SK-N-MC (cell line): Measurements from ENCODE around the gene SLC22A4.

Source experiments
- DNase-seq: peaks from one replicate; pipeline ENCODE4 v3.0.0-alpha.2; 2011; ENCODE audit warnings: low read depth, low spot score
- H3K27ac ChIP-seq: fragments of 200-600 bp; sonication (generic); 2 replicates; pipeline ENCODE4 v1.5.1; 2016; ENCODE audit warnings: mixed run types
- H3K36me3 ChIP-seq: fragments of 200-600 bp; sonication (generic); 2 replicates; pipeline ENCODE4 v1.6.1; 2017; ENCODE audit warnings: antibody characterized with exemption, low read length, mixed read lengths; ENCODE audit not compliant: insufficient read depth
- H3K4me3 ChIP-seq: fragments of 200-600 bp; sonication (generic); 2 replicates; pipeline ENCODE4 v1.5.1; 2016
- H3K9ac ChIP-seq: fragments of 200-600 bp; sonication (generic); 2 replicates; pipeline ENCODE4 v1.8.0; 2017; ENCODE audit warnings: mixed run types, mixed read lengths; ENCODE audit not compliant: insufficient read length
- H3K9me3 ChIP-seq: fragments of 200-600 bp; sonication (generic); 2 replicates; pipeline ENCODE4 v1.6.1; 2017; ENCODE audit warnings: low read depth, mild to moderate bottlenecking, antibody characterized with exemption, low read length, moderate library complexity, mixed read lengths
- EZH2 ChIP-seq: fragments of 200-600 bp; sonication (generic); IDR thresholded peaks from one replicate; pipeline ENCODE4 v1.6.1; 2017; ENCODE audit warnings: antibody characterized with exemption
- FOXP2 ChIP-seq: optimal IDR thresholded peaks from 2 replicates; pipeline ENCODE3; 2011; ENCODE audit warnings: mild to moderate bottlenecking, moderate library complexity; ENCODE audit not compliant: insufficient read depth; ENCODE audit errors: extremely low read length, control extremely low read depth
- POLR2AphosphoS5 ChIP-seq: IDR thresholded peaks from 2 replicates; pipeline ENCODE4 v1.6.1; 2012; ENCODE audit warnings: mild to moderate bottlenecking, low read depth, low read length, borderline replicate concordance

SLC22A4 gene

GRCh38 chr5:132280371-132281240, 13.6 kb upstream of the SLC22A4 start:
- DNase-seq = no peak
- Histone ChIP-seq H3K36me3 (no peaks in the 10 kb centered on the region), H3K9ac (no peak overlapping the region), H3K4me3 (no peak overlapping the region), H3K27ac (no peak overlapping the region), H3K9me3 (no peaks in the 10 kb centered on the region)
- TF ChIP-seq FOXP2 = no peak
- TF ChIP-seq EZH2 = no peak
- TF ChIP-seq POLR2AphosphoS5 = no peak

- no peak for TF ChIP-seq EZH2
- TF ChIP-seq FOXP2 = no peak
- Histone ChIP-seq H3K9me3 (no peaks in the 10 kb centered on the region), H3K9ac (no peak overlapping the region), H3K36me3 (no peaks in the 10 kb centered on the region), H3K27ac (no peak overlapping the region), H3K4me3 (no peak overlapping the region)
- DNase-seq = no peak
Measured at GRCh38 chr5:132281856-132282614, 12.2 kb upstream of the SLC22A4 start.

DNA sequence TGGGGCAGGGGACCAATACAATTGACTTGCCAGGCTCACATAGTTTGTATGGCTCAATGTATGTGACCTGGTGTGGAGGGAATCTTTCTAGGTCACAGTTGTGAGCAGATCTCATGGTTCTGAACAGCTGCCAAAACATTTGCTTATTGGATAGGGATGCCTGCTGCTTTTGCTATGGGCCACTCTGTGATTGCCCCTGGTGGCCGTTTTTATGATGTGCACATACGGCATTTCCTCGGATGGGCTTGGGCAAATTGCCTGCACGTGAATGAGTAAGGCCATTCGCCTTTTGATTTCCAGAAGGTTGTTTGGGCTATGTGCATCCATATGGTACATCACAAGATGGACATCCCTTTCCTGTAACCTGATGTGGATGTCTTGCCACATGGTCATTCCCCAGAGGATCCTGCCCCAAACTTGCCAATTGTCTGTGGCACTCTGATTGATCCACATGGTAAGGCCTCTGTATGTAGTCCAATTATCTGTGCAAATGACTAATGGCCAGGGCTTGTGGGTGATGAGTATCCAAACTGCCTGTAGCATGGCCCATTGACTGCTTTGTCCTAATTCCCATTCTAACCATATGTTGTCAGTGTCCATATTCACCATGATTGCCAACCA, 10.7 kb upstream of the SLC22A4 start:
- Histone ChIP-seq H3K36me3 (no peaks in the 10 kb centered on the region), H3K9ac (no peak overlapping the region), H3K4me3 (no peak overlapping the region), H3K27ac (no peak overlapping the region), H3K9me3 (no peaks in the 10 kb centered on the region)
- DNase-seq = no peak
- TF ChIP-seq POLR2AphosphoS5 = no peak
- no peak for TF ChIP-seq EZH2
- TF ChIP-seq FOXP2 = no peak

DNA sequence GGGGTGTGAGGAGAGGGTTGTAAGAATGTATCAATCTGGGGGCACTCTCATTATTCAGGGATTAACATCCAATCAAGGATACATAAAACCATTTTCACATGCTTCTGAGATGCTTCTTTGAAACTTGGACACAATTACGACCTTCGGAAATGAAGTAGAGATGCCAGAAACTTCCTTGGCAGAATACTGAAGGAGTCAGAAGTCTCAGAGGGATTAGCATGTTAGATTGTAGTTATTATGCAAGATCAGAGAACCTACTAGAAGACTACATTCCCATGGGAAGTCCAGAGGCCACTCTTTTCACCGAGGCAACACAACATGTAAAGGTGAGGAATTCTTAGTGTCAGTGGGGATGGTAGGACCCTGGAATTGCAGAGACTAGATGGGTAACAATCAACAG, 5.1 kb upstream of the SLC22A4 start:
- H3K4me3 ChIP-seq = no peak overlapping the region
- no peaks in the 10 kb centered on the region for H3K9me3 ChIP-seq
- DNase-seq = no peak
- TF ChIP-seq POLR2AphosphoS5 (no peak), FOXP2 (no peak), EZH2 (no peak)
- H3K36me3 ChIP-seq = no peaks in the 10 kb centered on the region
- no peak overlapping the region for H3K27ac ChIP-seq
- H3K9ac ChIP-seq = no peak overlapping the region

- Histone ChIP-seq H3K27ac (no peak overlapping the region), H3K9me3 (no peaks in the 10 kb centered on the region), H3K9ac (no peak overlapping the region), H3K4me3 (no peak overlapping the region), H3K36me3 (no peaks in the 10 kb centered on the region)
- TF ChIP-seq EZH2 = no peak
- TF ChIP-seq POLR2AphosphoS5 = no peak
- no peak for TF ChIP-seq FOXP2
- no peak for DNase-seq
Measured at GRCh38 chr5:132291026-132291425, 3.2 kb upstream of the SLC22A4 start.

DNA sequence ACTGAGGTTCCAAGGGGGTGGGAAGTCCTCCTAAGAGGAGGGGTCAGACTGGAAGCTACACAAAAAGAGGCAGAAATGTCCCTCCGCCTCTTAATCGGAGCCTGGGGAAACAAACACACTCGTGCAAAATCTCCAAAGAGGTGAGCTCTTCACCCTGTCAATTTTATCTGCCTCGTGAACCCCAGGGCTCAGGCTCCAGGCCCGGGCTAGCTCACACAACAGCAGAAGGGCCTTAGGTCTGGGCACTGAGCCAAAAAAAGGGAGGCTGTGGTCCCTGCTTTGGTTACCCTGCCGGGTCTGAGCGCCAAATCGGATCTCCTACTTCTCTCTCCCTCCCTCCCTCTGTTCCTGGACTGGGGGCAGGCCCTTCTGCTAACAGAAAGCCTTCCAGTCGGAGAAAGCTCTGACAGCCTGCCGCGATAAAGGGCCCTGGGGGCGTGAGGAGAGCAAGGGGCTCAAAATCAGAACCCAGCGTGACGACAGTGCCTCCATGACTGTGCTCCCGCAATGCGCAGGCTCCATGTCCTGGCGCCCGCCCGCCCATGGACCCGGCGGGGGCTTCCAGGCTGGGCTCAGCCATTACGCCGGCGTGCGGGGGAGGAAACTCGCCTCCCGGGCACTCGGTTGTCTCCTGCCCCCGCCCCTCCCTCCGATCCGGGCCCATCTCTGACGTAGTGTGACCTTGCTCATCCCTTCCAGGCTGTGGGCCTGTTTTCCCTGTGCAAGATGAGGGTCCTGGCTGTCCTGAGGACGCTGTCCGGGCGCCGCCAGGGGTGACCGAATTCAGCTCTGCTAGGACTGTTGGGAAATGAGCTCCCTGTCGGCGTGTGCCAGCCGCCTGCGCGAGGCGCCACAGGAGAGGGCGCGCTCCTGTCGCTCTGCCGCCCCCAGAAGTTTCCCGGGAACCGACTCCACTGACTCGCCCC, 865 bp upstream of the SLC22A4 start:
- TF ChIP-seq EZH2 = no peak
- no peak for TF ChIP-seq FOXP2
- TF ChIP-seq POLR2AphosphoS5 = no peak; the same call in 1 of the 2 replicates
- Histone ChIP-seq H3K27ac (peak overlapping the region; percentile 93), H3K4me3 (peak overlapping the region; percentile 95), H3K9me3 (no peaks in the 10 kb centered on the region), H3K9ac (peak overlapping the region; percentile 96), H3K36me3 (no peaks in the 10 kb centered on the region)
- no peak for DNase-seq

DNA sequence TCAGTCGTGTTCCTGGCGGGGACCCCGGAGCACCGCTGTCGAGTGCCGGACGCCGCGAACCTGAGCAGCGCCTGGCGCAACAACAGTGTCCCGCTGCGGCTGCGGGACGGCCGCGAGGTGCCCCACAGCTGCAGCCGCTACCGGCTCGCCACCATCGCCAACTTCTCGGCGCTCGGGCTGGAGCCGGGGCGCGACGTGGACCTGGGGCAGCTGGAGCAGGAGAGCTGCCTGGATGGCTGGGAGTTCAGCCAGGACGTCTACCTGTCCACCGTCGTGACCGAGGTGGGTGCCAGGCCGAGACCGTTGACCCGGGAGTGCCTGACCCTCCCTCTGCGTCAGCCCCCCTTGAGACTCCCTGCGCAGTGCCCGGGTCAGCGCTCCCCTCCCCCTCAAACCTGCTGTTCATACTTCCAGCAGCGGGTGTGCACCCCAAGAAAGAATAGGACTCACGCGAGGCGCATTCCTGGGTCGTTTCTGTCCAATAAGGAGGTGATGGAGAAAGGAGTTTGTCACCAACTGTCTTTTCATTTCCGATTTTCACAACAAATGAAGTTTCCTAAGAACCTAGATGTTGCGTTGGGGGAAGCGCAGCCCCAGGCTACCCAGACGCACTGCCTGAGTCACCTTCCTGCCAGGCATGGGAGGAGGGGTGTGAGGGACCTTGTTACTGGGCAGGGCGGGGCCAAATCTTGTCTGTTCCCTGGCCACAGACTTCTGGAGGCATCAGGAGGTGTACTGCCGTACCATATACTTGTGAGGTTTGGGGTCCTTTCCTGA, 722 bp downstream of the SLC22A4 start:
- Histone ChIP-seq H3K27ac (no peak overlapping the region), H3K9me3 (no peaks in the 10 kb centered on the region), H3K9ac (no peak overlapping the region), H3K4me3 (peak overlapping the region; percentile 95), H3K36me3 (no peaks in the 10 kb centered on the region)
- DNase-seq = no peak
- TF ChIP-seq FOXP2 (no peak), POLR2AphosphoS5 (no peak), EZH2 (no peak)
